OCI-LY7 (cell line): ENCODE results near the gene SLA2. TPM values are rescaled to one million over a fixed set of nuclear protein-coding genes. Genes with fewer than 3 reads are reported as not detected.
"Not testable (repeated sequence)": the region's sequence is repeated elsewhere in the genome, so short reads cannot be mapped to it uniquely, and the experiment has no call there.

Source experiments
- BruUV-seq: library from RNA; stranded (reverse); fragments of 400-500 nt; replicated peaks from 2 replicates; lab custom pipeline; 2021; lab: Mats Ljungman, UMichigan
- CTCF ChIA-PET: fragments of 300-600 bp; sonication (Branson Sonifier 250); formaldehyde crosslinking; loops from one replicate; lab custom pipeline; 2022; ENCODE audit warnings: antibody characterized with exemption; ENCODE audit not compliant: unreplicated experiment; lab: Charles Lee
- POLR2A ChIA-PET: fragments of 300-600 bp; sonication (Branson Sonifier 250); formaldehyde crosslinking; loops from one replicate; lab custom pipeline; 2022; ENCODE audit warnings: antibody characterized with exemption; lab: Charles Lee
- DNase-seq: peaks from one replicate; pipeline ENCODE4 v3.0.0-alpha.2; 2015; ENCODE audit warnings: low spot score
- H2AFZ ChIP-seq: fragments of 200-600 bp; sonication (generic), shearing (Covaris generic); 2 replicates; pipeline ENCODE4 v1.6.1; 2014; ENCODE audit warnings: mild to moderate bottlenecking, antibody characterized with exemption, low read length, moderate library complexity
- H3K27ac ChIP-seq: fragments of 200-600 bp; sonication (generic); 2 replicates; pipeline ENCODE4 v1.5.1; 2014; ENCODE audit warnings: mixed run types, low read depth, mild to moderate bottlenecking, moderate library complexity, low read length, inconsistent platforms; ENCODE audit not compliant: poor library complexity, severe bottlenecking
- H3K36me3 ChIP-seq: fragments of 200-600 bp; sonication (generic); 2 replicates; pipeline ENCODE4 v1.6.1; 2014; ENCODE audit warnings: mild to moderate bottlenecking, antibody characterized with exemption, low read length, moderate library complexity, mixed read lengths; ENCODE audit not compliant: insufficient read depth
- H3K4me1 ChIP-seq: fragments of 200-600 bp; sonication (generic); 2 replicates; pipeline ENCODE4 v1.5.1; 2014; ENCODE audit warnings: mild to moderate bottlenecking, low read length; ENCODE audit not compliant: insufficient read depth, poor library complexity, severe bottlenecking
- H3K4me2 ChIP-seq: fragments of 200-600 bp; sonication (generic); 2 replicates; pipeline ENCODE4 v1.6.1; 2014; ENCODE audit warnings: mild to moderate bottlenecking, low read length
- H3K4me3 ChIP-seq: fragments of 200-600 bp; sonication (generic); 2 replicates; pipeline ENCODE4 v1.5.1; 2014; ENCODE audit warnings: mild to moderate bottlenecking, low read depth, low read length; ENCODE audit not compliant: poor library complexity, severe bottlenecking
- H3K79me2 ChIP-seq: fragments of 200-600 bp; sonication (generic); 2 replicates; pipeline ENCODE4 v1.6.1; 2016; ENCODE audit warnings: low read depth, mild to moderate bottlenecking, low read length, moderate library complexity, mixed read lengths; ENCODE audit not compliant: insufficient read depth
- H3K9me2 ChIP-seq: fragments of 200-600 bp; sonication (generic); 2 replicates; pipeline ENCODE4 v1.6.1; 2016; ENCODE audit warnings: mild to moderate bottlenecking, low read length, mixed read lengths; ENCODE audit not compliant: insufficient read depth
- H3K9me3 ChIP-seq: fragments of 200-600 bp; sonication (generic); 2 replicates; pipeline ENCODE4 v1.6.1; 2014; ENCODE audit warnings: mild to moderate bottlenecking, mixed run types, low read length, mixed read lengths
- H4K20me1 ChIP-seq: fragments of 200-600 bp; sonication (generic); 2 replicates; pipeline ENCODE4 v1.6.1; 2014; ENCODE audit warnings: mild to moderate bottlenecking, antibody characterized with exemption, low read length, moderate library complexity, mixed read lengths; ENCODE audit not compliant: insufficient read depth
- CTCF ChIP-seq: fragments of 200-600 bp; sonication (generic); conservative IDR thresholded peaks from 2 replicates; pipeline ENCODE4 v1.5.1; 2014; ENCODE audit warnings: mild to moderate bottlenecking, antibody characterized with exemption, low read length, moderate library complexity, mixed read lengths
- EZH2phosphoT487 ChIP-seq: fragments of 200-600 bp; sonication (generic); IDR thresholded peaks from 2 replicates; pipeline ENCODE4 v1.6.1; 2018; ENCODE audit warnings: low read depth, borderline replicate concordance, mild to moderate bottlenecking, mixed run types, antibody characterized with exemption, low read length, moderate library complexity, mixed read lengths
- intact Hi-C: fragments of 100-400 bp; cut with micrococcal nuclease; formaldehyde crosslinking; loops from one replicate; pipeline ENCODE4 v1.10.0; 2022; ENCODE audit not compliant: unreplicated experiment
- total RNA-seq, 2 experiments: library from RNA; depleted of rRNA in 1 of 2; stranded (reverse); fragments of >200 nt in 1 of 2; shearing (Covaris generic) in 1 of 2; gene quantifications; 2 replicates each; pipeline ENCODE4 v1.2.3, GENCODE V29; 2014 to 2022

Gene SLA2
- total RNA-seq, 2 experiments from 2014 or later: 2.0 to 5.0 TPM

DNA sequence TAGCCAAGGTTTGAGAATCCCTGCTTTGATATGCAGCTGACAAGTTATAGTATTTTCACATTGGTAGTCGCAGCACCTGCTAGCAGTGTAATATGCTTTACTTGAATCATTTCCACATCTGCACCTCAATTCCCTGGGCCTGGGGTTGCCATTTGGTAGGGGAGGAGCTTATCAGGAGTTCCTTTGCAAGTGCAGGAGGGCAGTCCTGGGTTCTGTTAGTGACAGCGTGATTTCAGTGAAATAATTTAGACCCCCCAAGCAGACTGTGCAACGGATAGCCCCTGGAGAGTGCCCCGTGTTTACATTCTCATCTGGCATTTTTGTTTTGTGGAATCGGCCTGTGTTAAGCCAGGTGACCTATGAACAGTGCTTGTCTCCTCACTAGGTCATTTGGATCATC is 34.4 kb downstream of the SLA2 start:
- Histone ChIP-seq H3K27ac (no peak overlapping the region), H3K9me3 (no peaks in the 10 kb centered on the region), H3K36me3 (peaks cover 88% of the 10 kb centered on the region), H3K4me3 (no peak overlapping the region), H3K9me2 (no peaks in the 10 kb centered on the region), H2AFZ (no peak overlapping the region), H3K4me2 (no peak overlapping the region), H4K20me1 (peaks cover 13% of the 10 kb centered on the region; the same call in 1 of the 2 replicates), H3K4me1 (peaks cover 14% of the 10 kb centered on the region), H3K79me2 (peaks cover 22% of the 10 kb centered on the region)
- ChIA-PET POLR2A (interaction anchor here (0.7 kb wide), 1 partner anchor 55 kb away, joined by 3 read pairs; no protein-coding TSS in a partner anchor), CTCF (interaction anchor here (1.1 kb wide), 1 partner anchor 275 kb away, joined by 3 read pairs; no protein-coding TSS in a partner anchor)
- TF ChIP-seq CTCF (no peak), EZH2phosphoT487 (no peak)
- no TSS peak for BruUV-seq
- no peak for DNase-seq
- intact Hi-C loops: loop anchor here (1.0 to 2.0 kb wide), 3 partner anchors 143 to 308 kb away; no protein-coding TSS in a partner anchor

GRCh38 chr20:36608388-36608728 is 37.6 kb downstream of the SLA2 start:
- H3K4me3 ChIP-seq, H3K9me3 ChIP-seq, H2AFZ ChIP-seq, BruUV-seq, H3K9me2 ChIP-seq, H3K4me2 ChIP-seq, DNase-seq, CTCF ChIA-PET, H3K27ac ChIP-seq: not testable (repeated sequence)
- peaks cover 32% of the 10 kb centered on the region for H3K79me2 ChIP-seq
- peaks cover 34% of the 10 kb centered on the region for H3K4me1 ChIP-seq
- POLR2A ChIA-PET: interaction anchor here (0.7 kb wide), 2 partner anchors 13 to 153 kb away, joined by 3 to 10 read pairs; no protein-coding TSS in a partner anchor
- peaks cover 20% of the 10 kb centered on the region; the same call in 1 of the 2 replicates for H4K20me1 ChIP-seq
- peaks cover 68% of the 10 kb centered on the region for H3K36me3 ChIP-seq
- intact Hi-C loops: loop anchor here (5.0 kb wide), 1 partner anchor 146 kb away; no protein-coding TSS in a partner anchor

GRCh38 chr20:36607586-36608387 is 38.2 kb downstream of the SLA2 start:
- Histone ChIP-seq H3K4me2 (peak overlapping the region; percentile 93), H2AFZ (no peak overlapping the region), H4K20me1 (peaks cover 20% of the 10 kb centered on the region; the same call in 1 of the 2 replicates), H3K27ac (no peak overlapping the region), H3K4me1 (peaks cover 37% of the 10 kb centered on the region), H3K9me3 (no peaks in the 10 kb centered on the region), H3K36me3 (peaks cover 62% of the 10 kb centered on the region), H3K79me2 (peaks cover 32% of the 10 kb centered on the region), H3K4me3 (peak overlapping the region; percentile 99), H3K9me2 (no peaks in the 10 kb centered on the region)
- no peak for TF ChIP-seq EZH2phosphoT487
- no peak for TF ChIP-seq CTCF
- no peak for DNase-seq
- ChIA-PET CTCF (no interaction called here), POLR2A (interaction anchor here (0.7 kb wide), 1 partner anchor 12 kb away, joined by 3 read pairs; no protein-coding TSS in a partner anchor)
- no TSS peak for BruUV-seq
- intact Hi-C loops: loop anchor here (5.0 kb wide), 1 partner anchor 145 kb away; no protein-coding TSS in a partner anchor
